ENCODE results near the gene VSTM4. TPM values are rescaled to one million over a fixed set of nuclear protein-coding genes. Genes with fewer than 3 reads are reported as not detected.

VSTM4 gene
- total RNA-seq, 1 donor from 2014 or later, result 0.70 TPM

DNA sequence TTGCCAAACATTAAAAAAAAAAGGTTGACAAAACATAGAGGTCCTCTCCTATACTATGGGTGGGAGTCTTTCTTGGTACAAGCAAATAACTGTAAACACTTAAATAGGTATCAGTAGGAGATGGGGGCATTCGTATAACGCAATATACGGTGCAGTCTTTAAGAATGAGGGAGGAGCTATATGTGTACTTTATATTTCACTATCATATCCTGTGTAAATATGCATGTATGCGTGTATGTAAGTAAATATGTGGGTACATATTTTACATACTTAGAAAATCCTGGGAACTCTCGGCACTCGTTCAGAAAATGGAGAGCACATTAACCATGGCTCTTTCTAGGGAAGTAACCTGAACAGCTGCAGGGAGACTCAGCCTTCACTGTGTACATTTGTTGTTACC, 93.6 kb downstream of the VSTM4 start:
- no peaks in the 10 kb centered on the region for H3K36me3 Mint-ChIP-seq (ENCODE audit: unreplicated experiment)
- DNase-seq (ENCODE audit: extremely low spot score, unreplicated experiment), result no peak

DNA sequence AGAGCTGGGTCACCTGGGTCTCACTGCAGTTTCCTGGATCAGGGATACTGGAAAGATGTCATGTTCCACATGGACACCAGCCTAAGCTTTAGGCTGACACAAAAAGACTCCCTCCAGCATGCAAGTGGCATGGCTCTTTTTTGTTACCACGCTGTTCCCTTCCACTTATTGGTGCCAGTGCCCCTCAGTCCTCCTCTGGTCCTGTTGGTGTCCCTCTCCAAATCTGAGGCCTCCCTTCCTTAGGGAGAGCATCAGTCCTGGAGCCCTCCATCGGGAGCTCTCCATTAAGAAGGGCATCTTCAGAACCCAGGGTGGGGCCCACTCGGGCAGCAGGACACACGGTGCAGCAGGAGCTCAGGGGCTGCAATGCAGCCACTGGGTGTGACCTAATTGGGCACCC, 99.6 kb downstream of the VSTM4 start:
- Mint-ChIP-seq H3K4me3 (ENCODE audit: unreplicated experiment) (no peak overlapping the region), H3K4me1 (ENCODE audit: unreplicated experiment) (no peaks in the 10 kb centered on the region), H3K27ac (ENCODE audit: unreplicated experiment) (no peak overlapping the region), H3K36me3 (ENCODE audit: unreplicated experiment) (no peaks in the 10 kb centered on the region), H3K9me3 (ENCODE audit: unreplicated experiment) (peaks cover 5% of the 10 kb centered on the region), H3K27me3 (ENCODE audit: unreplicated experiment) (peaks cover 4% of the 10 kb centered on the region)
- TF ChIP-seq, protein P1, sequence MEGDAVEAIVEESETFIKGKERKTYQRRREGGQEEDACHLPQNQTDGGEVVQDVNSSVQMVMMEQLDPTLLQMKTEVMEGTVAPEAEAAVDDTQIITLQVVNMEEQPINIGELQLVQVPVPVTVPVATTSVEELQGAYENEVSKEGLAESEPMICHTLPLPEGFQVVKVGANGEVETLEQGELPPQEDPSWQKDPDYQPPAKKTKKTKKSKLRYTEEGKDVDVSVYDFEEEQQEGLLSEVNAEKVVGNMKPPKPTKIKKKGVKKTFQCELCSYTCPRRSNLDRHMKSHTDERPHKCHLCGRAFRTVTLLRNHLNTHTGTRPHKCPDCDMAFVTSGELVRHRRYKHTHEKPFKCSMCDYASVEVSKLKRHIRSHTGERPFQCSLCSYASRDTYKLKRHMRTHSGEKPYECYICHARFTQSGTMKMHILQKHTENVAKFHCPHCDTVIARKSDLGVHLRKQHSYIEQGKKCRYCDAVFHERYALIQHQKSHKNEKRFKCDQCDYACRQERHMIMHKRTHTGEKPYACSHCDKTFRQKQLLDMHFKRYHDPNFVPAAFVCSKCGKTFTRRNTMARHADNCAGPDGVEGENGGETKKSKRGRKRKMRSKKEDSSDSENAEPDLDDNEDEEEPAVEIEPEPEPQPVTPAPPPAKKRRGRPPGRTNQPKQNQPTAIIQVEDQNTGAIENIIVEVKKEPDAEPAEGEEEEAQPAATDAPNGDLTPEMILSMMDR (IDR thresholded peaks at IDR 0.05), result no peak
- DNase-seq (ENCODE audit: extremely low spot score, unreplicated experiment), result no peak

More for the DNA sequence above, 93.6 kb downstream of the VSTM4 start:
- Mint-ChIP-seq H3K9me3 (ENCODE audit: unreplicated experiment) (peaks cover 5% of the 10 kb centered on the region), H3K27ac (ENCODE audit: unreplicated experiment) (no peak overlapping the region), H3K27me3 (ENCODE audit: unreplicated experiment) (peaks cover 4% of the 10 kb centered on the region), H3K4me3 (ENCODE audit: unreplicated experiment) (no peak overlapping the region), H3K4me1 (ENCODE audit: unreplicated experiment) (no peaks in the 10 kb centered on the region)
- TF ChIP-seq, protein P1 (IDR thresholded peaks at IDR 0.05), result no peak

DNA sequence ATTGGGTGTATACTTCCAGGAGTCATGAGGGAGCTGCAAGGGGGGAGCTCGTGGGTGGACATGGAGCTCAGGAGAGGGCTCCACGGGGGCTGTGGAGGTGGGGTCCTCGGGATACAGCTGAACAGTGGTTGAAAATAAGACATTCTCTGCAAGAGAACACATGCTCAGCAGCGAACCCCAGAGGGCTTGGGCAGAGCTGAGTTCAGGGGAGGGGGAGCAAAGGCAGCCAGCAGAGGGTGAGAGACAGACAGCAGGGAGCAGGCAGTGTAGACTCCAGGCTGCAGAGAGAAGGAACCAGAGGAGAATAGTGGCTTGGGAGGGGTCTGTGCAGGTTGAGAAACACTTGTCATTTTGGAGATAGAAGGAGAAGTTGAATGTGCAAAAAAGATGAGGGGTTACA, 102.7 kb downstream of the VSTM4 start:
- TF ChIP-seq, protein P1 (IDR thresholded peaks at IDR 0.05), result no peak
- peaks cover 2% of the 10 kb centered on the region for H3K27me3 Mint-ChIP-seq (ENCODE audit: unreplicated experiment)
- no peaks in the 10 kb centered on the region for H3K36me3 Mint-ChIP-seq (ENCODE audit: unreplicated experiment)
- no peaks in the 10 kb centered on the region for H3K4me1 Mint-ChIP-seq (ENCODE audit: unreplicated experiment)
- H3K9me3 Mint-ChIP-seq (ENCODE audit: unreplicated experiment), result no peaks in the 10 kb centered on the region
- H3K27ac Mint-ChIP-seq (ENCODE audit: unreplicated experiment), result no peak overlapping the region
- DNase-seq (ENCODE audit: extremely low spot score, unreplicated experiment), result no peak
- H3K4me3 Mint-ChIP-seq (ENCODE audit: unreplicated experiment), result no peak overlapping the region

DNA sequence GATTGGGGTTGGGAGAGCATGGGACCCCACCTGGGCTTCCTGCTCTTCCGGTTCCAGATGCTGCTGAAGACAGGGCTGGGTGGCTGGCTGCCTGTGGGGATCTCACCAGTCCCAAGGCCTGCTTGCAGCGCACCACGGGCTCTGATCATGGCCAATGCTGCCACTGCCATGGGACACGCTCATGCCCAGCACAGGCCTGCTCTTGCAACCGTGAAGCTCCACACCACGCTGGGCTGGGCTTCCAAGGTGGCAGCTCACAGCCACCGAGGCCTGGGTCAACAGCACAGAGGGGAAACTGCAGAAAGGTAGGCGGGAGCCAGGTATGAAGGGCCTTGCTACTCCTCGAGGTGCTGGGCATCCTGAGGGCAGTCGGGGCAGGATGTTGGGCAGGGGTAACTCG, 103.6 kb downstream of the VSTM4 start:
- H3K36me3 Mint-ChIP-seq (ENCODE audit: unreplicated experiment), result no peaks in the 10 kb centered on the region
- H3K4me3 Mint-ChIP-seq (ENCODE audit: unreplicated experiment), result no peak overlapping the region
- H3K27ac Mint-ChIP-seq (ENCODE audit: unreplicated experiment), result no peak overlapping the region
- DNase-seq (ENCODE audit: extremely low spot score, unreplicated experiment), result peak; percentile 81
- peaks cover 2% of the 10 kb centered on the region for H3K27me3 Mint-ChIP-seq (ENCODE audit: unreplicated experiment)
- no peaks in the 10 kb centered on the region for H3K9me3 Mint-ChIP-seq (ENCODE audit: unreplicated experiment)
- TF ChIP-seq, protein P1 (IDR thresholded peaks at IDR 0.05), result no peak
- no peaks in the 10 kb centered on the region for H3K4me1 Mint-ChIP-seq (ENCODE audit: unreplicated experiment)

DNA sequence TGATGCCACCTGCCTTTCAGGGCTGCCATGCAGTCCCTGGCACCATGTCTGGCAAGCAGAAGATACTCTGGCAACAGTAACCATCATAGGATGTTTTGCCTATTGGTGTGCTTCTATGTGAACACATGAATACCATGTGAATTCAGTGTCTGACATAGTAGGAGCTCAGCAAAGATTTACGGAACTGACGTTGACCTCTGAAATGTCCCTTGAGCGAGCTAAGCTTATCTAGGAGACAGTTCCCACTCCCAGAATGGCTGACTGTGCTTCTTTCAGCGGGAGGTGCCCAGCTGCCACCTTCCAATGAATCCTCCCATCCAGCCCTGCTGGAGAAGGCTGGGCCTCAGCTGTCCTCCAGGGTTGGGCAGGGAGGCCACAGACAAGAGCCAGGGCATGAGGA, 104.5 kb downstream of the VSTM4 start:
- Mint-ChIP-seq H3K9me3 (ENCODE audit: unreplicated experiment) (no peaks in the 10 kb centered on the region), H3K36me3 (ENCODE audit: unreplicated experiment) (no peaks in the 10 kb centered on the region), H3K27me3 (ENCODE audit: unreplicated experiment) (peaks cover 2% of the 10 kb centered on the region), H3K27ac (ENCODE audit: unreplicated experiment) (no peak overlapping the region), H3K4me3 (ENCODE audit: unreplicated experiment) (no peak overlapping the region), H3K4me1 (ENCODE audit: unreplicated experiment) (no peaks in the 10 kb centered on the region)
- TF ChIP-seq, protein P1 (IDR thresholded peaks at IDR 0.05), result no peak
- peak; percentile 51 for DNase-seq (ENCODE audit: extremely low spot score, unreplicated experiment)

Data from osteocyte (in vitro differentiated cells).